HAP-1 (cell line): ENCODE measurements around the gene ENTPD8.

Experiments used
- DNase-seq, 2 experiments: peaks; one replicate each; pipeline ENCODE4 v3.0.0-alpha.2; 2016 to 2020; ENCODE audit warnings: low spot score in 2 of 2
- H3K27me3 ChIP-seq: fragments of 250-450 bp; sonication (Bioruptor Pico); 2 replicates; pipeline ENCODE4 v1.5.1; 2020; ENCODE audit warnings: low read depth, mild to moderate bottlenecking, moderate library complexity
- H3K36me3 ChIP-seq: fragments of 250-450 bp; sonication (Bioruptor Pico); replicated peaks from 2 replicates; pipeline ENCODE4 v1.5.1; 2020; ENCODE audit warnings: mild to moderate bottlenecking
- H3K4me1 ChIP-seq: fragments of 250-450 bp; sonication (Bioruptor Pico); 2 replicates; pipeline ENCODE4 v1.5.1; 2020; ENCODE audit warnings: mild to moderate bottlenecking
- H3K4me3 ChIP-seq: fragments of 250-450 bp; sonication (Bioruptor Pico); 2 replicates; pipeline ENCODE4 v1.5.1; 2020; ENCODE audit warnings: mild to moderate bottlenecking, moderate library complexity
- H3K9me3 ChIP-seq: fragments of 250-450 bp; sonication (Bioruptor Pico); 2 replicates; pipeline ENCODE4 v1.5.1; 2020; ENCODE audit warnings: mild to moderate bottlenecking, moderate library complexity
- in situ Hi-C: fragments of 300-500 bp; cut with MboI; formaldehyde crosslinking; loops from 3 replicates; pipeline ENCODE4 v1.14.3; 2020; ENCODE audit warnings: low sequenced_read_pairs, inconsistent platforms, mixed read lengths

Gene ENTPD8

GRCh38 chr9:137441289-137441934, at the start of gene ENTPD8:
ENTPD8 (minus strand) TSS chr9:137441357; CDS start chr9:137438285, 3,072 bp downstream.
- no peaks in the 10 kb centered on the region for H3K9me3 ChIP-seq
- in situ Hi-C loops = no loop called here

GRCh38 chr9:137490532-137491186, 49.5 kb upstream of the ENTPD8 start:
- no peak for DNase-seq
- in situ Hi-C loops = no loop called here
- H3K27me3 ChIP-seq = no peaks in the 10 kb centered on the region
- H3K36me3 ChIP-seq = no peaks in the 10 kb centered on the region
- H3K4me1 ChIP-seq = no peaks in the 10 kb centered on the region
- H3K4me3 ChIP-seq = no peak overlapping the region
- no peaks in the 10 kb centered on the region for H3K9me3 ChIP-seq

More at GRCh38 chr9:137441289-137441934, at the start of gene ENTPD8:
- Histone ChIP-seq H3K4me3 (peak within 1 kb of the TSS; percentile 31), H3K4me1 (0 out of 2 replicates have a peak, but pooled peaks cover 3% of the 10 kb centered on the region), H3K36me3 (no peaks in the 10 kb centered on the region), H3K27me3 (peaks cover 2% of the 10 kb centered on the region; the same call in 1 of the 2 replicates)
- peak; percentile 18 to 78 for DNase-seq

GRCh38 chr9:137488906-137489305, 47.7 kb upstream of the ENTPD8 start:
- in situ Hi-C loops = no loop called here
- no peaks in the 10 kb centered on the region for H3K27me3 ChIP-seq
- no peaks in the 10 kb centered on the region for H3K36me3 ChIP-seq
- DNase-seq = no peak
- H3K9me3 ChIP-seq = no peaks in the 10 kb centered on the region
- no peak overlapping the region for H3K4me3 ChIP-seq
- H3K4me1 ChIP-seq = no peaks in the 10 kb centered on the region

- DNase-seq = no peak
- in situ Hi-C loops = no loop called here
- H3K9me3 ChIP-seq = no peaks in the 10 kb centered on the region
- H3K4me1 ChIP-seq = no peaks in the 10 kb centered on the region
- no peaks in the 10 kb centered on the region for H3K27me3 ChIP-seq
- no peak overlapping the region for H3K4me3 ChIP-seq
- H3K36me3 ChIP-seq = no peaks in the 10 kb centered on the region
Measured at GRCh38 chr9:137488327-137488653, 47.1 kb upstream of the ENTPD8 start.

GRCh38 chr9:137487454-137488326, 46.5 kb upstream of the ENTPD8 start:
- DNase-seq = no peak
- H3K36me3 ChIP-seq = no peaks in the 10 kb centered on the region

GRCh38 chr9:137486545-137487453, 45.6 kb upstream of the ENTPD8 start:
- Histone ChIP-seq H3K36me3 (no peaks in the 10 kb centered on the region), H3K9me3 (no peaks in the 10 kb centered on the region), H3K4me3 (no peak overlapping the region), H3K27me3 (no peaks in the 10 kb centered on the region), H3K4me1 (no peaks in the 10 kb centered on the region)
- in situ Hi-C loops = no loop called here
- DNase-seq = no peak

More at GRCh38 chr9:137487454-137488326, 46.5 kb upstream of the ENTPD8 start:
- H3K27me3 ChIP-seq = no peaks in the 10 kb centered on the region
- in situ Hi-C loops = no loop called here
- H3K4me1 ChIP-seq = no peaks in the 10 kb centered on the region
- H3K4me3 ChIP-seq = no peak overlapping the region
- H3K9me3 ChIP-seq = no peaks in the 10 kb centered on the region

- Histone ChIP-seq H3K27me3 (no peaks in the 10 kb centered on the region), H3K9me3 (no peaks in the 10 kb centered on the region), H3K4me3 (no peak overlapping the region), H3K36me3 (no peaks in the 10 kb centered on the region), H3K4me1 (no peaks in the 10 kb centered on the region)
- DNase-seq = no peak
- in situ Hi-C loops = no loop called here
Measured at GRCh38 chr9:137486141-137486490, 45.0 kb upstream of the ENTPD8 start.

GRCh38 chr9:137485343-137486140, 44.4 kb upstream of the ENTPD8 start:
- in situ Hi-C loops = no loop called here
- DNase-seq = no peak
- Histone ChIP-seq H3K36me3 (no peaks in the 10 kb centered on the region), H3K4me1 (no peaks in the 10 kb centered on the region), H3K9me3 (no peaks in the 10 kb centered on the region), H3K4me3 (no peak overlapping the region), H3K27me3 (no peaks in the 10 kb centered on the region)

- no peak overlapping the region for H3K4me3 ChIP-seq
- no peaks in the 10 kb centered on the region for H3K36me3 ChIP-seq
- DNase-seq = no peak
- no peaks in the 10 kb centered on the region for H3K27me3 ChIP-seq
- in situ Hi-C loops = no loop called here
- H3K4me1 ChIP-seq = no peaks in the 10 kb centered on the region
- no peaks in the 10 kb centered on the region for H3K9me3 ChIP-seq
Measured at GRCh38 chr9:137484551-137485315, 43.6 kb upstream of the ENTPD8 start.

- Histone ChIP-seq H3K9me3 (no peaks in the 10 kb centered on the region), H3K4me3 (no peak overlapping the region), H3K4me1 (no peaks in the 10 kb centered on the region), H3K36me3 (no peaks in the 10 kb centered on the region), H3K27me3 (no peaks in the 10 kb centered on the region)
- no peak for DNase-seq
- in situ Hi-C loops = no loop called here
Measured at GRCh38 chr9:137482094-137482781, 41.1 kb upstream of the ENTPD8 start.

- H3K9me3 ChIP-seq = 0 out of 2 replicates have a peak, but pooled peaks cover 2% of the 10 kb centered on the region
- in situ Hi-C loops = no loop called here
- H3K4me3 ChIP-seq = no peak overlapping the region
- H3K27me3 ChIP-seq = no peaks in the 10 kb centered on the region
- DNase-seq = no peak
- H3K36me3 ChIP-seq = no peaks in the 10 kb centered on the region
- no peaks in the 10 kb centered on the region for H3K4me1 ChIP-seq
Measured at GRCh38 chr9:137480686-137481683, 39.8 kb upstream of the ENTPD8 start.
